ENCODE data around the gene CCDC110. TPM values are rescaled to one million over a fixed set of nuclear protein-coding genes. Genes with fewer than 3 reads are reported as not detected.

The CCDC110 gene
- total RNA-seq, 4 donors from 2014 or later = 0.67 to 7.5 (median 2.4) TPM

DNA sequence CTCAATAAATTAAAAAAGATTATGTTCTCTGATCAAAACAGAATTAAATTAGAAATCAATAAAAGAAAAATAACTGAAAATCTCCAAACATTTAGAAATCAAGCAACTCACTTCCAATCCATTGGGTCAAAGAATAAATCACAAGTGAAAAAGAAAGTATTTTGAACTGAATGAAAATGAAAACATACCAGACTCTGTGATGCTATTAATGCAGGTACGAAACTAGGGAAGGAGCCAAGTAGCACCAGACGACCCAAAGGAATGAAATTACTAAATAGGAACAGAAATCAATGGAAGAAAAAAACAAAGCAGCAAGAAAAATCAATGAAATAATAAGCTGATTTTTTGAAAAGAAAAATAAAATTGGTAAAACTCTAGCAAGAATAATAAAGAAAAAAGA, 15.4 kb downstream of the CCDC110 start:
- no peak overlapping the region for H3K27ac ChIP-seq
- H3K27me3 ChIP-seq = no peaks in the 10 kb centered on the region
- H3K4me3 ChIP-seq = no peak overlapping the region
- H3K9me3 ChIP-seq = no peaks in the 10 kb centered on the region
- no peaks in the 10 kb centered on the region for H3K4me1 ChIP-seq
- 33 to 47% methylated on average over 2 of the region's 2 CpGs for WGBS, 2 donors (ENCODE audit: low coverage in 1 of 2)
- TF ChIP-seq CTCF (IDR thresholded peaks at IDR 0.05) = no peak
- TF ChIP-seq POLR2A (IDR thresholded peaks at IDR 0.05) = no peak
- TF ChIP-seq POLR2AphosphoS5 (IDR thresholded peaks at IDR 0.05) = no peak
- no peak for TF ChIP-seq EP300 (IDR thresholded peaks at IDR 0.05)
- ATAC-seq = no peak
- H3K36me3 ChIP-seq = peaks cover 0 to 5% of the 10 kb centered on the region in 2 donors

GRCh38 chr4:185445209-185445608, 26.3 kb downstream of the CCDC110 start:
- no peak for TF ChIP-seq POLR2A (IDR thresholded peaks at IDR 0.05)
- TF ChIP-seq POLR2AphosphoS5 (IDR thresholded peaks at IDR 0.05) = no peak
- TF ChIP-seq CTCF (IDR thresholded peaks at IDR 0.05) = no peak
- no peak for TF ChIP-seq EP300 (IDR thresholded peaks at IDR 0.05)
- WGBS, 2 donors (ENCODE audit: low coverage in 1 of 2) = 86 to 96% methylated on average over 2 of the region's 2 CpGs
- no peak overlapping the region for H3K27ac ChIP-seq
- no peaks in the 10 kb centered on the region for H3K27me3 ChIP-seq
- no peaks in the 10 kb centered on the region for H3K9me3 ChIP-seq
- ATAC-seq = no peak
- H3K36me3 ChIP-seq = no peaks in the 10 kb centered on the region
- no peaks in the 10 kb centered on the region for H3K4me1 ChIP-seq
- no peak overlapping the region for H3K4me3 ChIP-seq

DNA sequence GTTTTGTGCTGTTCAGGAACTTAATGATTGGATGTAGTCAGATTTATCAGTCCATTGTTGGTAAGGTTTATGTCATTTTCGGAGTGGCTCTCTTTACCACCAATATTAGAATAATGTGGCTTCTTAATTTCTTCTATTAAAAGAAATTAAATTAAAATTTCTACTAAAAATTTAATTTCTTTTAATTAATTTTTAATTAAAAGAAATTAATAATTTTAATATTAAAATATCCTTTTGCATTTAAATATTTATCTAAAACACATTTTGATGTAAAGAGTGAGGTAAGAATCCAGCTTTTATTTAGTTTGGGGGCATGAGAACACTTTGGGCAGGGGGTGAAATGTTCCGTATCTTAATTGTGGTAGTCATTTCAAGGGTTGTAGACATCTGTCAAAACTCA, 30.1 kb downstream of the CCDC110 start:
- TF ChIP-seq CTCF (IDR thresholded peaks at IDR 0.05) (no peak), EP300 (IDR thresholded peaks at IDR 0.05) (no peak), POLR2AphosphoS5 (IDR thresholded peaks at IDR 0.05) (no peak), POLR2A (IDR thresholded peaks at IDR 0.05) (no peak)
- no peaks in the 10 kb centered on the region for H3K27me3 ChIP-seq
- no peaks in the 10 kb centered on the region for H3K9me3 ChIP-seq
- no peak for ATAC-seq
- no peaks in the 10 kb centered on the region for H3K36me3 ChIP-seq
- H3K27ac ChIP-seq = no peak overlapping the region
- no peaks in the 10 kb centered on the region for H3K4me1 ChIP-seq
- no peak overlapping the region for H3K4me3 ChIP-seq
- 88 to 97% methylated on average over 2 of the region's 2 CpGs for WGBS, 2 donors (ENCODE audit: low coverage in 1 of 2)

GRCh38 chr4:185437809-185438208, 33.7 kb downstream of the CCDC110 start:
- no peak overlapping the region for H3K27ac ChIP-seq
- TF ChIP-seq POLR2AphosphoS5 (IDR thresholded peaks at IDR 0.05) = no peak
- TF ChIP-seq CTCF (IDR thresholded peaks at IDR 0.05) = no peak
- TF ChIP-seq POLR2A (IDR thresholded peaks at IDR 0.05) = no peak
- TF ChIP-seq EP300 (IDR thresholded peaks at IDR 0.05) = no peak
- no peaks in the 10 kb centered on the region for H3K27me3 ChIP-seq
- no peak overlapping the region for H3K4me3 ChIP-seq
- no peaks in the 10 kb centered on the region for H3K36me3 ChIP-seq
- no peaks in the 10 kb centered on the region for H3K9me3 ChIP-seq
- no peaks in the 10 kb centered on the region for H3K4me1 ChIP-seq
- ATAC-seq = no peak

- H3K9me3 ChIP-seq = no peaks in the 10 kb centered on the region
- no peaks in the 10 kb centered on the region for H3K4me1 ChIP-seq
- no peaks in the 10 kb centered on the region for H3K36me3 ChIP-seq
- H3K4me3 ChIP-seq = no peak overlapping the region
- no peak for ATAC-seq
- no peak overlapping the region for H3K27ac ChIP-seq
- H3K27me3 ChIP-seq = no peaks in the 10 kb centered on the region
- TF ChIP-seq POLR2A (IDR thresholded peaks at IDR 0.05) = no peak
- no peak for TF ChIP-seq EP300 (IDR thresholded peaks at IDR 0.05)
- no peak for TF ChIP-seq POLR2AphosphoS5 (IDR thresholded peaks at IDR 0.05)
- TF ChIP-seq CTCF (IDR thresholded peaks at IDR 0.05) = no peak
These were observed 36.1 kb downstream of the CCDC110 start for GRCh38 chr4:185435466-185435865.

All from gastroesophageal sphincter (tissue), 4 donors.